ENCODE data around the gene CDAN1. TPM values are rescaled to one million over a fixed set of nuclear protein-coding genes. Genes with fewer than 3 reads are reported as not detected.

CDAN1 gene
- total RNA-seq, 1 donor = 15.1 TPM

DNA sequence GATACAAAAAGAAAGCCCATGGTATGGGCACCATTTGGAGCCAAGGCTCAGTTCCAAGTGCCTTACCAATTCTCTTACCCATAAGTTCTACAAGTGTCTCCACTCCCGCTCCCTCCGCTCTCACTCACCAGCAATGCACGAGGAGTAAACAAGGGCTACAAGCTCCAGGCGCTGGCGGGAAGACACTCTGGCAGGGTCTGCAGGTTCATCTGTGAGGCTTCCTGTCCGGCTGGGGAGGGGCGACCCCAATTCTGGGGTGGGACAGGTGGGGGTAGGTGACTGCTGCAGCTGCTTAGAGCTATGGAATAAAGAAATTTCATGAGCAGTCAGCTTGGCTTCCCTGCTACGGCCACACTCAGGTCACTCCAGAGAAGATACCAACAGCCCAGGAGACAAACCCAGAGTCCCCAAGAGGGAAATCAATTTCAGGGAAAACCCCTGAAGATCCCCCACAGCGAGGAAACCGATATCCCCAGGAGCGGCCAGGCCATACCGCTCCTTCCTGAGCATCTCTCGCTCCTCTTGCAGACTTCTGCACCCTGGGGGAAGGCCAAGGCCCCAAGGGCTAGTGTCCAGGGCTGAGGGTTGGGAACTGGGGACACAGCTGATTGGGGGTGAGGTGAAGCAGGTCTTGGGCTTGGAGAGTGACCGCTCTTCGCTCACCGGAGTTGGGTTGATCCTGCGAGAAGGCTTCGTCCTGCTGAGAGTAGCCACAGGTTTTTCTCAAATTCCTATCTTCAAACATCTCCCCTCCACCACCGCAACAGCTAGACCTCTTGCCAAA is 1.4 kb downstream of the CDAN1 start:
- DNase-seq (ENCODE audit: low read depth in 2 of 3, low spot score in 2 of 3) = no peak

DNA sequence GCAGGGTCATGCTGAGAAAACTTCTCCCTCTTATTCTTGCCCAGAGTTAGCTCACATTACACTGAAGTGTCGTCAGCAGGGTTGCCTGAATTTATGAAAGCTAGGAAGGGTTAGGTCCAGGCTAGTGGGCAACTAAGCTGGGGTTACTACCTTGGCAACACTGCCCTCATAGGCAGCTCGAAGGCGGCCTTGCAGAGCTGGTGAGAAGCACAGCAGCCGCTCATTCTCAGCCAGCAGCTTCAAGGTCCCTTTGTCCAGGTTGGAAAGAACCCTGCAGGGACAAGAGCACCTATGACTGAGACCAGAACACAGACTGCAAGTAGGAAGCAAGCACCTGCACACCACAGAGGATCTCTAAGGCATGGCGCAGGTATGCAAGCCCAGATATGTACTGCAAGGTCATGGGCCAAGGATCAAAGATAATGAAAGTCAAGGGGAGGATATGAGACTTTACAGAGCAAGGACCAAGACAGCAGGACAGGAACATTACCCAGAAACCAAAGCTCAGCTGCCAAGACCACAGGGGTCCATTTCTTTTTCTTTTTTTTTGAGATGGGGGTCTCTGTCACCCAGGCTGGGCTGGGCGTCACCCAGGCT is 2.8 kb downstream of the CDAN1 start:
- DNase-seq (ENCODE audit: low read depth in 2 of 3, low spot score in 2 of 3) = no peak

DNA sequence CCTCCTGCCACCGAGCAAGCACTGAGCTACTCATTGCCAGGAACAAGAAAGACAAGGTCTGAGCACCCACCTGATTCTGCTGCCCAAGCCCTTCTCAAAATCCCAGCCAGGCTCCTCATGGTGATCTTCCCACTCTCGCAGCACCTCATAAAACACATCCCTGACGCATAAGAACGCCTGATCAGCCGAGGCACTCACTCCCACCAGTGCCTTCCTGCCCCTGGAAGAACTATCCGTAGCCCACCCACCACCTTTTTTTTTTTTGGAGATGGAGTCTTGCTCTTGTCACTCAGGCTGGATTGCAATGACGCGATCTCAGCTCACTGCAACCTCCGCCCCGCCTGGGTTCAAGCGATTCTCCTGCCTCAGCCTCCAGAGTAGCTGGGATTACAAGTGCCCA is 3.9 kb downstream of the CDAN1 start:
- no peak for DNase-seq (ENCODE audit: low read depth in 2 of 3, low spot score in 2 of 3)

DNA sequence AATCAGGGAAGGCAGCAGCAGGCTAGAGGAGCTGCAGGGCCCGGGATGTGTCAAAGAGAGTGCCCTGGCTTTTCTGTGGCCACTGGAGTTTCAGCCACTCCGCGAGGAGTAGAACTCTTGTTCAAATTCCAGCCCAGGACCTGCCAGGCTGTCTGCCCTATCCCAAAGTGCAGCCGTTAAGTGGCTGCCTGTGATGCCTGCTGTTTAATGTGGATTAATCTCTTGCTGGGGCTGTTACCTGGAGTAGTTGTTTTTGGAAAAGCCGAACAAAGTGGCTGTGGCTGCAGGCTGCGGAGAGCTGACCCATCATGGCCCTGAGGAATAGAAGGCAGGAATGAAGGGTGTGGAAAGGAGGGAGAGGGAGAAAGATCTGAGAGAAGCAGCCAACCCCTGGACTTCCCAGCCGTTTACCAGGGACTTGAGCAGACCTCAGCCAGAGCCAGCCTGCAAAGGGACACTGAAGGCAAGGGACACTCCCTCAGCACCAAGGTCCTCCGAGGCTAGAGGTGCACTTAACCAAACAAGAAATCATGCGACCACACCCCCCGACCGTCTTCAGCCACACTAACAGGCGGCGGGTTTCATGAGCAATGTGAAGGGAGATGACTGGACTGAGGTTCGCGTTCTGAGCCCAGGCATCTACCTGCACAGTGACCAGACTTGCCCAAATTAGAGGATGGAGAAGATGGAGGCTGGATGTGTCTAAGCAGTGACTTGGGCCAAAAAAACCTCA is 4.7 kb downstream of the CDAN1 start:
- DNase-seq (ENCODE audit: low read depth in 2 of 3, low spot score in 2 of 3) = no peak

DNA sequence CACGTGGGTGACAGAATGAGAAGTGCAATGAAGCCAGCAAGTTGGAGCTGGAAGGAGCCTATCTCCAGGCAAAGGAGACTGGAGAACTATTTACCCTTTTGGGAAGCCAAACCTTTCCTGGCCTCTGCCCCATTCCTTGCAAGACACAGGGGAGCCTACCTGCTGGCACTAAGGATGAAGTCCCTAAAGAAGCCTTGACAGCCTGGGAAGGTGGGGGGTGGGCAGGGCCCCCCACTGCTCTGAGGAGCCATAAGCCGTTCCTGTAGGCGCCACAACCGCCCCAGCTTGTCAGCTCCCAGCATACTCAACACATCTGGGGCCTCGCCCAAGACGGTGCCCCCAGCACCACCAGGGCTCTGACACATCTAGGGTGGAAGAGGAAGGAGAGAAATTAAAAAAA is 5.5 kb downstream of the CDAN1 start:
- DNase-seq (ENCODE audit: low read depth in 2 of 3, low spot score in 2 of 3) = no peak

DNA sequence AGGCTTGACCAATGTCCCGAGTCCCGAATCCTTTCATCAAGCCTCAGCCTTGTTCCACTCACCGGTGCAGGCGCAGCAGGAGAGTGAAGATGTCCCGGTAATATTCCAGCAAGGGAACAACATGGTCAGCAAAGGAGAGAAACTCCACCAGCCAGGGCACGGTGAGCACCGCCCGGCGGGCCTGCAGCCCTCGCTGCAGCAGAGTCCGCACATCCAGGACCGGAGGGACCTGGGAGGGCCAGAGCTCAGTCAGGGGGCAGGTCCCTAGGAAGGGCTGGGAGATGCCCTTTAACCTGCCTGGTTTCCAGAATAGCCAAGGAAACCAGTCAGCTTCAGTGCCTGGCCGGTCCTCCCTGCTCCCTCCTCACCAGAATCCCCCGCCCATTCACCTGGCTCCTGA is 6.4 kb downstream of the CDAN1 start:
- no peak for DNase-seq (ENCODE audit: low read depth in 2 of 3, low spot score in 2 of 3)

DNA sequence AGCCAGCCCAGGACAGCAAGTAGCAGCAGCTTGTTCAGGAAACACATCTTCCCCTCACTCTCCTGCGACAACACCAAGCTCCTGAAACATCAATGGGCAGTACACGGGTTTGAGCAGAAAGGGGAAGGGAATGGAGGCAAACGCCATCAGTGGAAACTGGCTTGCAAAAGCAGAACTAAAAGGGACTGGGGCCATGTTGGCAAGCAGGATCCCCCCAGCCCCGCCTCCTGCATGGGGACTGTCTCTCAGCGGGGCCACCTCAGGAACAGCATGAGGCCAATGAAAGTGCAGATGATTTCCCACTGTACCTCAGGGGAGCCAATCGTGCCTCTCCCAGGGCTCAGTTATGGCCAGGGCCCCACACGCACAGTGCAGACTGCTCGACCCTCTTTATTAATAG is 6.8 kb downstream of the CDAN1 start:
- DNase-seq (ENCODE audit: low read depth in 2 of 3, low spot score in 2 of 3) = peak in 1 of 3 donors; percentile 15

DNA sequence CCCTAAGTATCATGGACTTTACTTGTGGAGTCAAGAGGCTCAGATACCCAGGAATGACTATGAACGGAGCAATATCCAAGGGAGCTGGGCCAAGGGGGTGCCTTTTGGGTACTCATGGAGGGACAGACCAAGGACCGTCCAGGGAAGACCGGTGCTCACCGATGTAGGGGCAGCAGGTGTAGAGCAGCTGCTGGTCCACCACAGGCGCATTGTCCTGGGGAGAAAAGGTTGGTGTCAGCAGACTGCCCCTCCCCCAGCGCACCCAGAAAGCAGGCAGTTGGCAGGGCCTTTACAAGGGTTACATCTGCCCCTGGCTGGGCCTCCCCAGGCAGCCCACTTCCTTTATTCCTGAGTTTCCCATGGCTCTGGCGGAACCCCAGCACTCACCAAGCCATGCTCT is 7.5 kb downstream of the CDAN1 start:
- DNase-seq (ENCODE audit: low read depth in 2 of 3, low spot score in 2 of 3) = no peak

DNA sequence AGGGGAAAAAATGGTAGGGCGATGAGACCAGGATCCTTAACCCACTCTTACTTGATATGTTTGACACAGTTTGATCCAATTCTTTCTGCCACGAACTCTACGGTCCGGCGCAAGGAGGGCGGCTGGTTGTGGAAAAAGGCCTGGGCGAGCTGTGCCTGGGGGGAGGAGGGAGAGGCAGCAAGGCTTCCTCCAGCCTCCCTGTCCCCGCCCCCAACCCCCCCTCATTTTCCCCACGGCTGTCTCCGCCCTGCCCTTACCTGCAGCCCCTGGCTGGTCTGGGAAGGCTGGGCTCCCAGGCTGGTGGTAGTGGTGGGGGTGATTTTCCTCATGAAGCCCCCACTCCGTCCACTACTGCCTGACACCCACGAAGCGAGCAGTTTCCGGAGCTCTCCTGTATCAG is 8.0 kb downstream of the CDAN1 start:
- no peak for DNase-seq (ENCODE audit: low read depth in 2 of 3, low spot score in 2 of 3)

DNA sequence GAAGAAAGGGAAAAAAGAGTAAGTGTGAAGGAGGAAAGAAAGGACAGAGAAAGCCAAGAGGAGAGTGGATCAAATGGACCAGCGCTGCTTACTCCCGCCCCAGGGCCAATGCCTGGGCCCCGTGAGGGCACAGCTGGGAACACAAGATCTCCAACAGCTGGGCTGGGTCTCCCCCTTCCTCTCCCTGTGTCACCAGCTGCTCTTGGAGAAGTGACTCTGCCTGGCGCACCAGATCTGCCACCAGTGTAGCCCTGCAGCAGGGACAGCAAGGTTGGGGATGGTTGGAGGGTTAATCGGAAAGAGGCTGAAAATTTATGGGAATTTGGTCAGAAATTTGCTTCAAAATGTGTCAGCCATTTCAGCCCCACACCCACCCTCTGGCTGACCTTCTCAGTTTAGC is 8.4 kb downstream of the CDAN1 start:
- no peak for DNase-seq (ENCODE audit: low read depth in 2 of 3, low spot score in 2 of 3)

DNA sequence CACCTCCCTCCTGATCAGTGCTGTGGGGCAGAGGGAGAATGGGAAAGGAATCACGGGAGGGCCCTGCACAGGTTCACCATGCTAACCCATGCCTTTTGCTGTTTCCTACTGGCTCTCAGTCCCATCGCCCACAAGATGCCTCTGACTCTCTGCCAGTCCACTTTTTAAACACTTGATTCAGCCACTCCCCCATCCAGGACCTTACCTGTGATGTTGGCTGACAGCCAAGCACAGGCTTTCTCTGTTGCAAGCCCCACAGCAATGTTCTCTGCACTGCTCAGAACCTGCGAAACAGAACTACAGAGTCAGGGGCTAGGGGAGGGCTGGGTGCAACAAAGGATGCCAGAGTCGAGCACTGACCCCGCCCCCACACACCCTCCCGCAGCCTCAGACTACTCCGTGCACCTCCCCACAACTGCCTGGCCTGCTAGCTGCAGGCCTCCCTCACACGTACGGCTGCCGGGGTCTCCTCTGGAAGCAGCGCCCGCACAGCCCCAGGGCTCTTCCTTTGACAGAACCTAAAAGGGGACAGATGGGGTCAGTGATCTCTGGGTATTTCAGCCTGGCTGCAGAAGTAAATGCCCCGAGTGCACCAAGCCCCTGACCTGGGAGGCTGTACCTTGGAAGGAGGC is 9.1 kb downstream of the CDAN1 start:
- DNase-seq (ENCODE audit: low read depth in 2 of 3, low spot score in 2 of 3) = no peak

DNA sequence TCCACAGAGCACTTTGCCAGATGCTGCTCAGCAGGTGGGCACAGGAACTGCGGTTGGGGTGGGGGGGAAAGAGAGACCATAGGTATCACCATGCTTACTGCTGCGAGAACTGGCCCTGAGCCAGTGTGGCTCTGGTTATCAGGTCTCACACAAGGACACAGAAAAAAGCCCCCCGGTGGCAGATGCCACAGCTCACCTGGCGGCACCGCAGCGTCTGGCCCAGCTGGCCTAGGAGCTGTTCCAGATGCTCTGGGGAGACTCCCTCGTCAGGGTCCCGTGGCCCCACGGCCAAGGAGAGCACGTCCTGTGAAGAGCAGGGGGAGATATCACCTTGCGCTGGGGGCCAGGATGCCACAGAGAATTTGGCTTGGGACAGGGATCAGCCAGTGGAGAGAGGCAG is 10.8 kb downstream of the CDAN1 start:
- DNase-seq (ENCODE audit: low read depth in 2 of 3, low spot score in 2 of 3) = no peak

DNA sequence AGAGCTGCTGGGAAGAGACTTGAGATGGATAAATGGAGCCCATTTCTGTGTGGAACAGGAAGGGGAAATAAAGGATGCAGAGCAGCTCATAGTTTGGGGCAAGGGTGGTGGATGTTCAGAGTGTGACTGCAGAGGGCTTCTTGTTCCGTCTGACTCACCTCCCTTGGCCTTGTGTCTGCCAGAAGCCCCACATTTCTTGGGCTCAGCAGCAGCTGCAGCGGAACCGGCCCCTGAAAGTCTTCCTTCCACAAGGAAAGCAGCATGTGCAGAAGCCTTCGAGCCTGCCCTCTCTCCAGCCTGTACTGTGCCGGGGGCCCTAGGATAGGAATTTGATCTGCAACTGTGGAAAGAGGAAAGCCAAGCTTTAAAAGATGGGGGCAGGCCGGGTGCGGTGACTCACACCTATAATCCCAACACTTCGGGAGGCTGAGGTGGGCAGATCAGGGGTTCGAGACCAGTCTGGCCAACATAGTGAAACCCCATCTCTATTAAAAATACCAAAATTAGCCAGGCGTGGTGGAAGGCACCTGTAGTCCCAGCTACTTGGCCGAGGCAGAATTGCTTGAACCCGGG is 11.5 kb downstream of the CDAN1 start:
- DNase-seq (ENCODE audit: low read depth in 2 of 3, low spot score in 2 of 3) = no peak

DNA sequence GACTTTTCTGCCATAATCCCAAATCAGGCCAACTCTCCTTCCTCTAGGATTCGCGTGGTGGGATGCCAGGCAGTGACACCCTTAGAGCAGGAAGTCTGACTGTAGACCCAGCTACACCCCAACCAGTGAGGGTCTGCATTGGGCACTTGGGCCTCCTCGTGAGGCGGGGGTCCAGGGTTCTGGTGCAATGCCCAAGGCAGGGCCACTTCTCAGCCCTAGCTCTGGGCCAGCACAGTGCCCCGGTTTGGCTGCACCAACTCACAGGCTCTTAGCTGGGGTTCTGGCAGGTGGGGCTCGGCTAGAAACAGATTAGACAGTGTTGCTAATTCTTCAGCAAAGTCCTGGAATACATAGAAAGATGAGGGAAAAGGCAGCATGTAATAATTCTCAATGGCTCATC is 12.7 kb downstream of the CDAN1 start:
- DNase-seq (ENCODE audit: low read depth in 2 of 3, low spot score in 2 of 3) = no peak

DNA sequence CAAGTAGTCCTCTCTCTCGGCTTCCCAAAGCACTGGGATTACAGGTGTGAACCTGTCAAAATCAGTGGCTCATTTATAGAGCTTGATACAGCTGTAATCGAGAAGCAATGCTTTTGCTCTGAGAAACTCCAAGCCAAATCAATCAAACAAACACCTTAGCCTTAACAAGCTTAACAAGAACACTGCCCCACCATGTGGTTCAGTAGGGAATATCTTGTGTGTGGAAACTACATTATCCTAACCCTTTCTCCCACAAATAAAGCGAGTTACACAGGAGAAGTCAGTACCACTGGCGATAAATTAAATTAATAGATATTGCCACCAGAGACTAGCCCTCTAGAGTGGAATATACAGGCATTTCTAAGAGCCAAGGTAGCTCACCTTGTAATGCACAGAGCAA is 13.9 kb downstream of the CDAN1 start:
- peak in 1 of 3 donors; percentile 4 for DNase-seq (ENCODE audit: low read depth in 2 of 3, low spot score in 2 of 3)

DNA sequence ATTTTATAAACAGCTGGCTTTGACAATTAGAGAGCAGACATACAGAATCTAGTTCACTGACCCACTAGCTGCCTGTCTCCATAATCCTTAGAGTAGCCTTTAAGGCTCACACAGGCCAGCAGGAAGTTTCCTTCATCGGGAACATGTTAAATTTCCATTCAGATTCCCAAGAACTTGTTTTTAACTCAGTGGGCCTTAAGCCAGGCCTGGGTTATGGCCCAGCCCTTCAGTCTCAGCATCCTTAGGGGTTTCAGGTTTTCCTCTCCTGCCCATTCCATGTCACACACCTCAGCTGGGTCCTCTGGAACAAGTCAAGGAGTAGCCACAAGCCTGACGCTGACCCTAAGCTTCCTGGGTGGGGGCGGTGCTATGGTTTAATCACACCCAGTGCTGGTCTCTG is 15.0 kb downstream of the CDAN1 start:
- no peak for DNase-seq (ENCODE audit: low read depth in 2 of 3, low spot score in 2 of 3)

DNA sequence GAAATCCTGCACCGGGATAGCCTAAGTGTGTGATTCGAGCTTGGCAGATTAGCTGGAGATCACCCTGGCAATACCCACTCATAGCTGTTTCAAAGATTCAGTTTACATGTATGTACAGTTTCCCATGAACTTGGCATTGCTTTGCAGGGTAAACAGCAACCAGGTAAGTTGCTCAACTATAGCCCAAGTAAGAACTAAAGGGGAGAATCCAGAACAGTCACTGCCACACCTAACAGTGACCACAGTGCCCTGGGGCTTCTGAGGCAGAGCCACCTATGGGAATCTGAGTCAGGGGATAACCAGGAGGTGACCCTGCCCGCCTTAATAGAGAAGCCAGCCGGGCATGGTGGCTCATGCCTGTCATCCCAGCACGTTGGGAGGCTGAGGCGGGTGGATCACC is 15.9 kb downstream of the CDAN1 start:
- DNase-seq (ENCODE audit: low read depth in 2 of 3, low spot score in 2 of 3) = no peak

DNA sequence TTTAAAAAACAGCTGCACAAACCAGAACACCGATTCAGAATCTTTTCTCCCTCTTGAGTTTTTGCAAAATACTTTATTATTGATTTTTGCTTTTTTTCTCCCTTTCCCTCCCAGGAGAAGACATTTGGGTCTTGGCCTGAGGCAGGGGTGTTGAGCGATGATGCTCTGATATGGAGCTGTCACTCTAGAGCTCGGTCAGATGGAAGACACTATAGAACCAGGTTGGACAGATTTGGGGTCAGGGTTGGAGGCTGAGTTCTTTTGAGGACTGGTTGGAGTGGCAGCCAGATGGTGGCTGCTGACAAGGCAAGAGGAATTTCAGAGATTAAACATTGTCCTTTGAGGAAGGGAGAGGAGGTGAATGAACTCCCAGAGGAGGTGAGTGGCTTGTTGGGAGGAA is 16.9 kb downstream of the CDAN1 start:
- no peak for DNase-seq (ENCODE audit: low read depth in 2 of 3, low spot score in 2 of 3)

DNA sequence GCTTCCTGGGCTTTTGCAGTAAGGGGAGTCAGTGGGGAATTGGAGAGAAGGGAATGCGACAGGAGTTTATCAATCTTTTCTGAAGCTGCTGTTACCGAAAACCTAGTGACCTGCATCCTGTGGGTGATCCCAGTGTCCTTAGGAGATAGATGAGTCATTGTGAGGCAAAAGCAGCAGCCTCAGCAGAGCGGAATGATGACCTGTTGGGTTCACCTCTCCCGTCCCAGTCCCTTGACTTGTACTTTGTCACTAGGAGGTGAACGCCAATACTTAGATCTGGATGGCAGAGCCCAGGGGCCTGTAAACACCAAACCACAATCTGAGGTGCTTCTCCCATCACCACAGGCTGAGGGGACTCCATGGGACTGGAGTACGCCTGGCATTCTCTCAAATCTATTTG is 17.9 kb downstream of the CDAN1 start:
- DNase-seq (ENCODE audit: low read depth in 2 of 3, low spot score in 2 of 3) = no peak

DNA sequence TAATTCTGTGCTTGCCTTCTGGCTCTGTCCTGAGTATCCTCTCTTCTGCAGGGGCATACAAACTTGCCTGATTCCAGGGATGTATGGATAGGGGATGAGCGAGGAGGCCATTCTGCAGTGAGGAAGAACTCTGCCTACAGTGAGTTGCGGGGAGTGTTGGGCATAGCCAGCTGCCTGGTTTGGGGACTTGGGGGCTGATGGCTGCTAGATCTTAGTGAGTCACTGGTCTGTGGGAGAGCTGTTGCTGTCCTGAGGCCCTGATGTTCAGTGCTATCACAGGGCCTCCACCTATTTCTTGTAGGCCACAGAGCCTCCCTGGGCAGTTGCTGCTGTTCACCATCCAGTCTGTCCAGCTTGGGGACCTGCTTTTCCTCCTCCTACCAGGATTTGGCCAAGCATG is 20.3 kb downstream of the CDAN1 start:
- no peak for DNase-seq (ENCODE audit: low read depth in 2 of 3, low spot score in 2 of 3)

DNA sequence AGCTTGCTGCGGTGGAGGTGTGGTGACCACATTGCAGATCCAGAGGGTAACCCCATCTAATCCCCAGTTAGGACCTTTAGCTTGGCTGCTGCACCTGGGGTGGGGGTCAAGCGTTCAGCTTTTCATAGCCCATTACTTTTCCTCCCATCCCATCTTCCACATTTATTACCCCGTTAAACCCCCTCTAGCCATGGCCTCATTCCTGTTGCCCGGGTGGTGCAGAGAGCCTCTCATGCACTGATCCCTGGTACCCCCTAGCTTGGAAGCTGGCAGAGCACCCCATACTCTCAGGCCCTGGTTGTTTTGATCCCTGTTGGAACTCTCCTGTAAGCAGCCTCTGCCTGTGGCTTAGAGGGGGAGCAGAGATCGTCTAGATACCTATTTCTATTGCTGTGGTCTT is 20.8 kb downstream of the CDAN1 start:
- DNase-seq (ENCODE audit: low read depth in 2 of 3, low spot score in 2 of 3) = no peak
